Muscle of arm (tissue), 12 donors: ENCODE results near the gene ARHGDIG. TPM values are rescaled to one million over a fixed set of nuclear protein-coding genes. Genes with fewer than 3 reads are reported as not detected.
A peak's percentile ranks its signal among the peaks of the same experiment; 100 is the strongest.

Source experiments
- DNase-seq: peaks from one replicate; pipeline ENCODE4 v3.0.0-alpha.2; 2013
- polyA plus RNA-seq, 12 donors: library from polyadenylated mRNA; unstranded; fragments of 120-200 nt; gene quantifications; one replicate each; pipeline ENCODE4 v1.2.1, GENCODE V29; 2013; ENCODE audit not compliant: insufficient read length in 12 of 12

ARHGDIG gene
- polyA plus RNA-seq, 12 donors = 0.53 to 2.4 (median 0.93) TPM; not detected in 3

DNA sequence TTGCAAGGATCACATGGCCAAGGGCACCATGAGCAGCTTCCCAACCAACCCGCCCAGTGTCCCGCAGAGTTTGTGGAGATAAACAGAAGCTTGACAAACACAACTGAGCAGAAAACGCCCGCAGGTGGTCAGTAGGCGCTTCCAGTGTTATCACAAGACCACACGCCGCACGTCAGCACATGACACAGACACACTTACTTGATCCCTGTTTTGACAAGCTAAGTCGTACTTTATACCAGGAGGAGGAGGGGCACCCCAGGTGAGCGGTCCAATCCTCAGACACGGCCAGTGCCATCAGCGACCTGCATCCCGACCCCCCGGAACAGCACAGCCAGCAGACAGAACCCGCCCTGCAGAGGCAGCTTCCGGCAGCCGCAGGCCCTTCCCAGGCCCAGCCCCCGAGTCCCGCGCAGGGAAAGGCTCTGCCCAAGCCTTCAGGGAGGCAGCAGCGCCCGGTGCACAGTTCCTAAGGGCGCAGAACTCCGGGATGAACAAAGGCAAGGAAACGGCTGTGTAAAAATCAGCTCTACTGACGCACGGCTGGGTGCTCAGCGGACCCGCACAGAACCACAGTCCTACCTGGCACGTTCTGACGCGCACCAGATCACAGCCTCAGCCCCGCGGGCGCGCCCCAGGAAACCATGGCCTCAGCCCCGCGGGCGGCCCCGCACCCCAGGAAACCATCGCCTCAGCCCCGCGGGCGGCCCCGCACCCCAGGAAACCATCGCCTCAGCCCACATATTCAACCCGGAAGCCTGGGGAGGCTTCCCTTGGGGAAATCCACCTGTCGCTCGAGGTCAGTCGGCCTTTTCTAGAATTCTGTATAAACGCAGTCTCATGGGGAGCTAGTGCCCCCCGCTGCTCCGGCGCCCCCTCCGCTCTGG, 44.3 kb downstream of the ARHGDIG start:
- no peak for DNase-seq

DNA sequence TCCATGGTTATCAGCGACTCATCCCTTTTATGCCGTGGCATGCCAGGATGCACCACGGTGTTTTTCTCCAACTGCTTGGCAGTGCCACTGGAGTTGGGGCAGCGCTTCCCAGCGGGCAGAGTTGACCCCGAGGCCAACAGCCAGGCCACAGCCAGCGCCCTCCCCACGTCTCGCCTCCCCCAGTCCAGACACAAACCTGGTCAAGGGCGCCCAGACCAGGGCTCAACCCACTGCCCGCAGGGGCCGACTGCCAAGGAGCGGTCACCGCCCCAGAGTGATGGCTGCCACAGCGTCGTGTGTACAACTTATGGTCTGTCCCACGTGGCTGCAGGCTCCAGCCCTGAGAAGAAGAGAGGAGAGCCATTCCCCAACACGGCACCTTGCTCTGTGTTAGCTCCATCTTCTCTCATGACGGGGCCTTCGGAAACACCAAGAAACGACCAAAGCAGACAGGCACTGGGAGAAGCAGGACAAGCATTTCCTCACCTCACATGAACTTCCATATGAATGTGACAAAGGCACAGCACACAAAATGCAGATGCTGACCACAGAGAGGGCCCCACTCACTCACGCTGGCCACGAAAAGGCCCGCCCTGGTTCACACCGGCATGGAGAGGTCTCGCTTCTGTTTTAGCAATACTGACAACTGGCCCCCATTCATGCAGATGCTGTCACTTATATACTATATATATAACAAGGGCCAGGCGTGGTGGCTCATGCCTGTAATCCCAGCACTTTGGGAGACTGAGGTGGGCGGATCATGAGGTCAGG, 45.2 kb downstream of the ARHGDIG start:
- DNase-seq = no peak

DNA sequence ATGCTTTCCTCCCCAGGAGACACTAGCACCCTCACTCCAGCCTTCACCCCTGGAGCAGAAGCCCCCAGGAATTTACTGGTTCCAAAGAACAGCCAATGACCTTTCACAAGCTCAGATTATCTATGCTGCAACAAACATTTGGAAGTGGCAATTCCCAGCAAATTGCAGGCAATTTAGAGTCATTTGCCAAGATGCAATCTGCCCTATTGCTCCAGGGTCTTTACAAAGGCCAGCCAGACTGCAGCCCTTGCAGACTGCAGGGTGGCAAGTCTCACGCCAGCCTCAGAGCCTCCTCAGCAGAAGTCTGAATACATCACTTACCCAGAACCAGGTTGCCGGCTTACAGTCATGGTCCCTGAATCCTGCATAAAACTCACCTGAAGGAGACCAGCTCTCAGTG, 50.4 kb downstream of the ARHGDIG start:
- no peak for DNase-seq

DNA sequence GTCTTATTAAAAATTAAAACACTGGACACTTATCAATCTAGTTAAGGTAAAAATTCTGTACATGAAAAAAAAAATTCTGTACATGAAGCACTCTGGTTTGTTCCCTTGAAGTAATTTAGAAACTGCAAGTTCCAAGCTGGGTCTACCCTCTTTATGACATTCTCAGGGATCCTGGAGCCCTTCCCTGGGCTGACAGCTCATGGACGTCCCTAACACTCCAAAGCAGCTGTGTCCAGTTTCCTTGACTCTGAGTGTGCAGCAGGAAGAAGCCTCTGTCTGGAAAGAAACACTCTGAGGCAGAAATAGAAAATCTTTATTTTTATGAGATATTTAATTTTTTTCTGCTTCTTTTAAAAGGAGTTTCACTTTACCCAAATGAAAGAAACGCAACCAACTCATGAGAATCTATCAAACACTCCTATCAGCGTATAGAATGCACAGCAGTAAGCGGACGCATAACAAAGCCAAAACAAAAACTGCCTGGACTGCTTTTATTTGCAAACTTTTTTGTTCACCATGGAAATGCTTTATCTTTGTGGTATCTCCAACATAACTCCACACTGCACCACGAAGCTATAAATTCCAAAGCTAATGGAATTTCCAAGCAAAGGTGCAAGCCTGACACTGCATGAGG, 50.9 kb downstream of the ARHGDIG start:
- DNase-seq = peak; percentile 59

Other genes starting within 250 kb of the ARHGDIG start
- gene POLR3K, start 227.0 kb upstream of the ARHGDIG start, polyA plus RNA-seq = 10 to 100 TPM in 1 of 12 donors, 1 to 10 TPM in 10, not detected in 1; 6.0 to 13.5 (median 7.8) TPM
- 10 to 100 TPM in 11 of 12 donors, not detected in 1; 19.6 to 39.7 (median 23.7) TPM for gene SNRNP25, start 226.8 kb upstream of the ARHGDIG start, polyA plus RNA-seq
- gene RHBDF1, start 208.0 kb upstream of the ARHGDIG start, polyA plus RNA-seq = 10 to 100 TPM in 11 of 12 donors, not detected in 1; 31.2 to 66.9 (median 42.5) TPM
- gene MPG, start 202.4 kb upstream of the ARHGDIG start, polyA plus RNA-seq = 10 to 100 TPM in 11 of 12 donors, not detected in 1; 16.8 to 38.1 (median 24.6) TPM
- gene NPRL3, start 141.9 kb upstream of the ARHGDIG start, polyA plus RNA-seq = 10 to 100 TPM in 11 of 12 donors, not detected in 1; 22.2 to 38.6 (median 24.9) TPM
- gene HBZ, start 127.9 kb upstream of the ARHGDIG start, polyA plus RNA-seq = 10 to 100 TPM in 2 of 12 donors, 1 to 10 TPM in 7, under 1 TPM in 1, not detected in 2; 0.39 to 18.1 (median 2.9) TPM
- gene HBM, start 114.6 kb upstream of the ARHGDIG start, polyA plus RNA-seq = 10 to 100 TPM in 4 of 12 donors, 1 to 10 TPM in 6, not detected in 2; 1.5 to 22.3 (median 6.9) TPM
- gene HBA2, start 107.7 kb upstream of the ARHGDIG start, polyA plus RNA-seq = over 10,000 TPM in 1 of 12 donors, 1,000 to 10,000 TPM in 9, 100 to 1,000 TPM in 1, not detected in 1; 758 to 11,097 (median 3,094) TPM
- gene HBA1, start 103.9 kb upstream of the ARHGDIG start, polyA plus RNA-seq = over 10,000 TPM in 1 of 12 donors, 1,000 to 10,000 TPM in 9, 100 to 1,000 TPM in 2; 512 to 13,335 (median 2,461) TPM
- gene HBQ1, start 100.1 kb upstream of the ARHGDIG start, polyA plus RNA-seq = 1 to 10 TPM in 3 of 12 donors, under 1 TPM in 7, not detected in 2; 0.35 to 5.6 (median 0.67) TPM
- gene LUC7L, start 51.1 kb upstream of the ARHGDIG start, polyA plus RNA-seq = 100 to 1,000 TPM in 2 of 12 donors, 10 to 100 TPM in 9, not detected in 1; 52.4 to 116 (median 67.1) TPM
- 10 to 100 TPM in 11 of 12 donors, not detected in 1; 26.7 to 74.6 (median 38.5) TPM for gene FAM234A, start 45.8 kb upstream of the ARHGDIG start, polyA plus RNA-seq
- gene RGS11, start 4.6 kb upstream of the ARHGDIG start, polyA plus RNA-seq = 1 to 10 TPM in 8 of 12 donors, under 1 TPM in 3, not detected in 1; 0.59 to 9.0 (median 1.2) TPM
- 1 to 10 TPM in 4 of 12 donors, under 1 TPM in 6, not detected in 2; 0.27 to 2.4 (median 0.75) TPM for gene PDIA2, start 2.6 kb downstream of the ARHGDIG start, polyA plus RNA-seq
- 10 to 100 TPM in 7 of 12 donors, 1 to 10 TPM in 4, not detected in 1; 8.1 to 21.7 (median 10.7) TPM for gene AXIN1, start 72.1 kb downstream of the ARHGDIG start, polyA plus RNA-seq
- 10 to 100 TPM in 11 of 12 donors, not detected in 1; 31.5 to 51.3 (median 36.6) TPM for gene MRPL28, start 89.9 kb downstream of the ARHGDIG start, polyA plus RNA-seq
- gene PGAP6, start 101.4 kb downstream of the ARHGDIG start, polyA plus RNA-seq = 10 to 100 TPM in 11 of 12 donors, not detected in 1; 18.0 to 38.6 (median 23.1) TPM
- gene NME4, start 116.6 kb downstream of the ARHGDIG start, polyA plus RNA-seq = 100 to 1,000 TPM in 2 of 12 donors, 10 to 100 TPM in 9, not detected in 1; 50.6 to 158 (median 70.1) TPM
- gene DECR2, start 121.3 kb downstream of the ARHGDIG start, polyA plus RNA-seq = 10 to 100 TPM in 6 of 12 donors, 1 to 10 TPM in 5, not detected in 1; 7.7 to 26.3 (median 11.0) TPM
- 10 to 100 TPM in 11 of 12 donors, not detected in 1; 20.7 to 47.1 (median 27.6) TPM for gene RAB11FIP3, start 145.1 kb downstream of the ARHGDIG start, polyA plus RNA-seq
- 10 to 100 TPM in 11 of 12 donors, not detected in 1; 17.3 to 42.3 (median 23.1) TPM for gene CAPN15, start 247.1 kb downstream of the ARHGDIG start, polyA plus RNA-seq